NCI-H2196 (cell line): ENCODE measurements around the gene ERN1.

Experiments used
- DNase-seq: peaks from one replicate; lab custom pipeline; 2025; ENCODE audit not compliant: unreplicated experiment; lab: John Stamatoyannopoulos, UW

The ERN1 gene

DNA sequence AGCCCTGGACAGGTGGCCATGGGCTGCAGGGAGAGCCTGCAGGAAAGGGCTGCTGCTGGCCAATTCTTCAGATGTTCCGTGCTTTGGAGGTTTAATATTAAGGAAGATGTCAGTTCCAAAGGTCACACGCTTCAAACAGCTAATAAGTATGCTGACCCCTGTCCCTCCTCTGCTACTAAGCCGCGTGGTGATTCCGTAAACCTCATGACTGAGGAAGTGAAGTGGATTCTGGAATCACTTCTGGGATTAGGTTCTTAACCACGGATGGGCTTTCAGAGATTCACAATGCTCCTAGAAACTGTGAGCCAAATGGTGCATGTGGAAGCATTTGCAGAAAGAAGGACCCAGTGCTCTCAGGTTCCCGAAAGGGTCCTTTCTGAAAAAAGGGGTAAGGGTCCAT is 28.5 kb upstream of the ERN1 start:
- no peak for DNase-seq

DNA sequence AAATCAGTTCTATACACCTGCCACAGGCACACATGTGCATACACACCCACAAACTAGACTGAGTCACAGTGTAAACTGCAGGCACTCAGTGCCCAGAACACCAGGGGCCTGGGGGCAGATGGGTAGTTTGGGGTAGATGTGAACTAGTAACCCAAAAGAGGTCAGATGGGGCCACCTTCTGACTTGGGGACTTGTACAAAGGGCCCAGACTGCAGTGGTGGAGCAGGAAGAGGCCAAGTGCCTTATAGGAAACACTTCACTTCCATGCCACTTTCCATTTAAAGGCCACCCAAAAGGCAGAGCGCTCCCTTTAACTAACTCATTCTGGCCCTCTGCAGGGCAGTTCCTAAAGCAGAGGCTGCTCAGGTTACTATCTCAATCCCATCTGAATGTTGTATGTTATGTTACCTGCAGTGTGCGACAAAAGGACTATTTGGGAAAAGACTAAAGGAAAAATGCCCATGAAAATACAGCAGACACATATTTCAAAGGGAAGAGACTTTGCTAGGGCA is 27.8 kb upstream of the ERN1 start:
- DNase-seq = no peak

GRCh38 chr17:64156670-64157069 is 26.7 kb upstream of the ERN1 start:
- DNase-seq = no peak

DNA sequence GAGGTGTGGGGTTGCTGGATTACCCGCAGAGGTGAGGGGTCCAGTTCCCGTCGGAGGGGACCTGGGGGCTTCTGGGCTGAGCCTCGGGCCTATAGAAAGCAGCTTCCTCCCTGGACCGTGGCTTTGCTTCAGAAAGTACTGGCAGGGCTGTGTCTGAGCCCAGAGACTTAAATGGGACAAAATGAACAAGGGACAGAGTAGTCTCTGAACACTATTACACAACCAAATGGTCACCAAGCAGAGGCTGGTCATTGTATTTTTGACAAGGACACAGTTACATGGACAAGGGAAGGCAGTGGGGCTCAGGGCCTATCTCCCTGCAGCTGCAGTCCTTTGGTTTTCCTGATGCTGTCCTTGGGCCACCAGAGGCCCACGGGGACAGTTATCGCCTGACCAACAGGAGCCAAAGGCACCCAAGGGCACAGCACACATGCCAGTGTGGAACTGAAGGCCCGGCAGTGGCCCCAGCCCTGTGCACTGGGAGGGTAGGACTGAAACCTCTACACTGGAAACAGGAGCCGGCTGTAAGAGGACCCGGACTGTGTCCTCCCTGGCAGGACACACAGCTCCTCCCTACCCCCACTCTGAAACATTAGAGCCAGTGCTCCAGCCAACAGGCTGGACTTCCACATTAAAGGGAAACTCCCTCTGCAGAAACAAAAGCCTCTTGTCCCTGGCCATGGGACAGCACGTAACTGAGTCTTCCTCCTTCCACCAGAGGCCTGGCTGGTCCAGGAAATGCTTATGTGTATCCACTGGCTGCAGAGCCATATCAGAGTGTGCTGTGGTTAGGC is 26.0 kb upstream of the ERN1 start:
- DNase-seq = peak; percentile 42

- DNase-seq = no peak
Measured at GRCh38 chr17:64155129-64155528, 25.2 kb upstream of the ERN1 start.

DNA sequence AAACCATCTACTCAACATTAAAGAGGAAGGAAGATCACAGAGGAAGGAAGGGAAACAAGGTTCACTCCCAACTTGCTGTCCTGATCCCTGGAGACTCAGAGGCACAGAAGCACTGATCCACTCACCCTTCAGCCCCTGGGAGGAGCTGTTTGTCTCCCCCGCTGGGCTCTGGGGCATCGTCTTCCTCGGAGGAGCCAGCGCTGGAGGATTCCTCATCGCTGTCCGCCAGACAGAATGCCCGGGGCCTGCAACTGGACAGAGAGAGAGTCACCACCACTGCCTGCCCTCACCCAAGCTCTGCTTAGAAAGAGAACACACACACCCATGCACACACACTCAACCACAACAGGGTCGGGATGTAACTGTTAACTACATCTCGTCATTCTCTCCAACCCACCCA is 24.8 kb upstream of the ERN1 start:
- no peak for DNase-seq

DNA sequence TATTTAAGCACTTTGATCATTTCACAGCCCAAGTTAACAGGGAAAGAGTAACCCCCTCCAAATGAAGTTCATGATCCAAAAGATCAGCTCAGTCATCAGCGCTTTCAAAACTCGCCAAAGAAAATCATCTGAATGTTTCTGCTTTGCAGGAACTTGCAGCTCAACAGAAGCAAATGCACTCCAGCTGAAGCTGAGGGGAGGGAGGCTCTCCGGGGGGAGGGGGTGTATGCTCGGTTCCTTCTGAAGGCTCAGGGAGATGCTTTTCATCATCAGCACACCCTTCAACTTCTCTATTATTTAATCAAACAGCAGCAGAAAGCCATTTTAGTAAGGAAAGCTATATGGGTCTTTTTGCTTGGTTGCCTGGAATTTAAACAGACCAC is 24.4 kb upstream of the ERN1 start:
- no peak for DNase-seq

DNA sequence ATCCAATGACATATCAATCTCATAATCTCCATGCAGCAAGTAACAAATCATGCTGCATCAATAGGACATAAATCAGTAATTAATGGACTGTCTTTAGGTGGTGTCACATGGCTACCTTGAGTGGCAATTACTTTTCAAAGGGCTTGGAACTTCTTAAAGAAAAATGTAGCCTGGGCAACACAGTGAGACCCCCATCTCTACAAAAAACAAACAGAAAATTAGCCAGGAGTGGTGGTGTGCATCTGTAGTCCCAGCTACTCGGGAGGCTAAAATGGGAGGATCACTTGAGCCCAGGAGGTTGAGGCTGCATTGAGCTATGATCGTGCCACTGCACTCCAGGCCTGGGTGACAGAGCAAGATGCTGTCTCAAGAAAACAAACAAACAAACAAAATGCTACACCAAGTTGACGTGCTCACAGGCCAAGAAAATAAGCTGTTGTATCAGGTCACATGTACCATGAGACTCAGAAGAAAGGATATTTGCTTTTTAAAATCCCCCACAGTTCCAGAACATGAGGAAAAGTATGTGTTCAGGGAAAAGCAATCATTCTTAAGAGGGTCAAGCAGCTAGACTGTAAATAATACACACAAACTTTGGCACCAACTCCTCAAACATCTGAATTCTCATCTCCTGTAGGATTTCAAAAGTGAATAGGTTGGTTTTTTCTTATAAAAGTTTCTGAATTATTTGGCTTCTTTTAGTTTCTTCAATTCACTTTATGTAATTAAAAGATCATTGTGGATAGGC is 23.8 kb upstream of the ERN1 start:
- DNase-seq = no peak

GRCh38 chr17:64152428-64153125 is 22.6 kb upstream of the ERN1 start:
- DNase-seq = no peak

- DNase-seq = no peak
Measured at GRCh38 chr17:64151016-64151368, 21.0 kb upstream of the ERN1 start.

DNA sequence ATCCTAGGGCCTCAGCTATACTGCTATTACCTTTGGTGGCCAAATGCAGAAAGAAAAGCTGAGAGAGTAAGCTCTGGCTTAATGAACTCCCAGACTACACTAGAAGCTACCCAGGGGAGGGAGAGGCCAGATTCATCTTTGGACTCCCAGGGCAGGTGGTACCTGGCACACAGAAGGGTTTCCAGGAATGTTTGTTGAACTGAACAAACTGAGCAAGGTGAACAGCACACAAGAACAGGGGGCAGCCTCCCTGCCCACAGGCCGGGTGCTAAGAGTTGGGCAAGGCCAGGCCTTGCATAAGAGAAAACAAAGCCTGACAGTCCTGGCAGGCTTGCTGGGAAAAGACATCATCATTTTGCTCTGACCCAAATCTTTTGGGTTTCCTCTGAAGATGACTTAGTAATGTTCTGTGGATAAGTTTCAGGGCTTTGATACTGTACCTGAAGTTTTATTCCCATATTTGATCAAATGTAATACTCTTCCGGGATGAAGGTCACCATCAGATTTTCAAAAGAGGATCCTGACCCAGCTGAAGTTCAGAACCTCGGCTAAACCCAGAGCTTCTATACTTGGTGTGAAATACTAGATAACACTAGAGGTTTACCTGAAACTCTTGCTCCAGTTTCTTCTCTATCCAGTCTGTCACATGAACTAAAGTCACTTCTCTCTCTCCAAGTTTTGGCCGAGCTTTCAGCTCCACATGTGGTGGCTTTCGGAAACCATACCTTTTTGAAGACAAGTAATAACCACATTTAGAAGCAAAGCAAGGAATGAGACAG is 20.5 kb upstream of the ERN1 start:
- DNase-seq = no peak

- DNase-seq = no peak
Measured at GRCh38 chr17:64149196-64149595, 19.3 kb upstream of the ERN1 start.

DNA sequence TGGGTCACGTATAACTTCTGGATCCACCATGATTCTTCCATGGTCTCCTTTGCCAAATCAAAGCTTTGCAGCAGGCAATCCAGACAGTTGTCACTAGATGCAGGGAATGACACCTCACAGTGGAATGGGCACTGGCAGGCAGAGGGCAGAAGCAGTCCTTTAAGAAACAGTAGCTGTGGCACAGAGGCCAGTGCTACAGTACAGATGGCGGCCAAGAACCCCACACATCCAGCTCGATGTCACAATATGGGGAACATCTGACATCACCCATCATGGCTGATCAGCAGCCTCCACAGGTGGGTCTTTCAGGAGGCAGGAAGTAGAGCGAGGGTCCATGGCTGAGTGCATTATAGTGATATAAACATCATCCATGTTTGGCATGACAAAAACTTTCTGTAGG is 18.8 kb upstream of the ERN1 start:
- DNase-seq = no peak

- no peak for DNase-seq
Measured at GRCh38 chr17:64148017-64148631, 18.2 kb upstream of the ERN1 start.

DNA sequence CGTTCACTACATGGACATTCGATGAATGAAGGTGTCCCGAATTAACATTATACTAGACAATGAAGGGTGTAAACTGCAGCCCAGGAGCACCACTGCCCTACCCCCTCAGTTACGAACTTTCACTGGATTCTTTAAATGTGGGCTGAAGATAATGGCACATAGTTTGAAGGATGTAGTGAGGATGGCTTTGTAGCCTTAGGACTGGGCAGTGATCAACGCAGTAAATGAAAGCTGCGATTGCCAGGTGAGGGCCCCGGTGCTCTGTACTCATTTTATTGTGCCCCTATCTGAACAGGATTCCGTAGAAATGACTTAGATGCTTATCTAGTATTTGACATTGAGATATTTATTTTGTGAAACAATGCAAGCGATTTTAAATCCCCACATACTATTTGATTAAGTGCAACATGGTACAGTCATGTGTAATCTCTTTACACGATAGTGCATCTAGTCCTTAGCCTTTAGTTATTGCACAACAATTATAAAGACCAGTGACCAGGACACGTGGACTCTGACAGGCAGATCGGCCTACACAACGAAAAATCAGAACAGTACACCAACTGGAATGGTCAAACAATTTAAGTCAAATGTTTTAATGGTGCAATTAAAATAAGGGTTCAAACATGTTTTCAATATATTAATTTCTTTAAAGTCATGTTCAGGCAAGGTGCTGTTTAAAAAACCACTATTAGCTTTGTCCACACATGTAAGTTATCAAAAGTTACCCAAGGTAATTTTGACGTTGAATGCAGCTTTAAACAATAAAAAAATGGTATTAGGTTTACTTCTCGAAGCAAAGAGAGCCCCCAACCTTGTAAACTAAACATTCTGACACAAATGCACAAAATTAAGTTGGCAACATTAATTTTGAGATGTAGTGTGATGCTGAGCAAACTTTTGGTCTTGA is 17.4 kb upstream of the ERN1 start:
- DNase-seq = no peak

- peak; percentile 40 for DNase-seq
Measured at GRCh38 chr17:64146418-64147109, 16.6 kb upstream of the ERN1 start.

DNA sequence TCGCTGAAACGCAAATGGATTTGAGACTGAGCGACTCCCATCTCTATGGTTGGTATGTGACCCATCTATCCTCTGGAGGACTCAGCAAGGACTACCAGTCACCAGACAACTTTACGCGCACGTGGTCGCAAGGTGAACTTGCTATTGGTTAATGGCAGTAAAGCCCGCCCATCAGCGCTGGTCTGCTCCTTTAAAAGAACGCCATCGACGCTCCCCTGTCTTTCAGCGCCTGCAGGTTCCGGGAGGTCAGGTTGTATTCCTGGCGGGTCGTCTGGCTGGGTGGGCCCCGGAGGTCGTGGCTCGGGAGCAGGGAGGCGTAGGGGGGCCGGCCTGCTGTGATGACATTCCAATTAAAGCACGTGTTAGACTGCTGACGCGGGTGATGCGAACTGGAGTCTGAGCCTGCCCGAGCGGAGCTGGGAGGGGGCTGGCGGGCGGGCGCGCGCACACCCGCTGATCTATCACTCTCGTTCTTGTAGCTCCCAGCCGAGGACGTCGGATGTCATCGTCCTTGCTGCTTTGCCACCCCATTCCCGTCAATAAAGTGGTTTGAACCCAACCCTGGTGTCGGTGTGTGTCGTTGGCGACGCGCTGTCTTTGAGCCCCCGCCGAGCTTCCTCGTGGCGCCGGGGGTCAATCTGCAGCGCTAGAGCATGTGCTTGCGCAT is 15.9 kb upstream of the ERN1 start:
- peak; percentile 97 for DNase-seq

GRCh38 chr17:64145375-64145750 is 15.4 kb upstream of the ERN1 start:
- no peak for DNase-seq

GRCh38 chr17:64139542-64139941 is 9.6 kb upstream of the ERN1 start:
- DNase-seq = no peak
